DND-41 (cell line): ENCODE data around the gene GALK1.
"Not testable (repeated sequence)": the region's sequence is repeated elsewhere in the genome, so short reads cannot be mapped to it uniquely, and the experiment has no call there.

Experiments used
- EZH2 ChIP-seq: IDR thresholded peaks from 3 replicates; pipeline ENCODE4 v1.6.1; 2012; ENCODE audit warnings: borderline replicate concordance, low read depth, mild to moderate bottlenecking, moderate library complexity, low read length, inconsistent platforms; ENCODE audit not compliant: severe bottlenecking
- TF ChIP-seq, protein P1 (sequence below): IDR thresholded peaks from 2 replicates; pipeline ENCODE4 v1.5.1; 2012; ENCODE audit warnings: borderline replicate concordance, low read length, moderate library complexity, mild to moderate bottlenecking; ENCODE audit not compliant: poor library complexity, severe bottlenecking; ENCODE audit errors: extremely low read depth

DNA sequence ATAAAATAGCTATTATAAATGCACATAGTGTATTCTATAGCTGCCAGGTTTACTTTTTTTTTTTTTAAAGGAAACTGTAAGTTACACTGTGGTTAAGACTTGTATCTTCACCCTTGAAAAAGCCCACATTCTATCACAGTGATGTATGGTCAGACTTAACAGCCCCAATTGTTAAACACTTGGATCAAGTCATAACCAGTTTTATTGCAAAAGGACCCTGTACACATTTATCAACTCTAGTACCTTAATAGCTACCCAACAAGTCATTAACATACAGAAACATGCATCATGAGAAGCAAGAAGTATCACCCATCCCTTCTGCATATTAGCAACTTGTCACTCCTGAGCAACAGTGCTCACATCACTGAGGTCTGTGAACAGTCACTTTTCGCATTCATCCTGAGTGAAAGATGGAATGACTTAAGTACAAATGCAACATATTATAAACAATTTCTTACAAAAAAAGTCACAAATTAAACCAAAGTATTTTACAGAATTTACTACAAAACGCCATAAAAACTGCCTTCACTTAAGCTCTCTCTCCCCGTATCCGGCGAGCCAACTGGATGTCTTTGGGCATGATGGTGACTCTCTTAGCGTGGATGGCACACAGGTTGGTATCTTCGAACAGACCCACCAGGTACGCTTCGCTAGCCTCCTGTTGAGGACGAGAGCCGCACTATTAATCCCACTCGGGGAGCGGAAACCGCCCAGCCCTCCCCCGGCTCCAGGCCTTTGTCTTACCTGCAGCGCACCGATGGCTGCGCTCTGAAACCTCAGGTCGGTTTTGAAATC, 13.3 kb upstream of the GALK1 start:
- TF ChIP-seq, protein P1, sequence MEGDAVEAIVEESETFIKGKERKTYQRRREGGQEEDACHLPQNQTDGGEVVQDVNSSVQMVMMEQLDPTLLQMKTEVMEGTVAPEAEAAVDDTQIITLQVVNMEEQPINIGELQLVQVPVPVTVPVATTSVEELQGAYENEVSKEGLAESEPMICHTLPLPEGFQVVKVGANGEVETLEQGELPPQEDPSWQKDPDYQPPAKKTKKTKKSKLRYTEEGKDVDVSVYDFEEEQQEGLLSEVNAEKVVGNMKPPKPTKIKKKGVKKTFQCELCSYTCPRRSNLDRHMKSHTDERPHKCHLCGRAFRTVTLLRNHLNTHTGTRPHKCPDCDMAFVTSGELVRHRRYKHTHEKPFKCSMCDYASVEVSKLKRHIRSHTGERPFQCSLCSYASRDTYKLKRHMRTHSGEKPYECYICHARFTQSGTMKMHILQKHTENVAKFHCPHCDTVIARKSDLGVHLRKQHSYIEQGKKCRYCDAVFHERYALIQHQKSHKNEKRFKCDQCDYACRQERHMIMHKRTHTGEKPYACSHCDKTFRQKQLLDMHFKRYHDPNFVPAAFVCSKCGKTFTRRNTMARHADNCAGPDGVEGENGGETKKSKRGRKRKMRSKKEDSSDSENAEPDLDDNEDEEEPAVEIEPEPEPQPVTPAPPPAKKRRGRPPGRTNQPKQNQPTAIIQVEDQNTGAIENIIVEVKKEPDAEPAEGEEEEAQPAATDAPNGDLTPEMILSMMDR = not testable (repeated sequence)
- not testable (repeated sequence) for TF ChIP-seq EZH2
